K562 (cell line): ENCODE measurements around the gene CREB3L2. TPM values are rescaled to one million over a fixed set of nuclear protein-coding genes. Genes with fewer than 3 reads are reported as not detected.

Experiments used
- ATAC-seq: fragments of 200-7000 bp; cut with Tn5 transposase; 3 replicates; pipeline ENCODE4 v1.9.1; 2020; ENCODE audit warnings: moderate library complexity
- BruUV-seq: library from RNA; stranded (reverse); fragments of 400-500 nt; replicated peaks from 2 replicates; lab custom pipeline; 2021; lab: Mats Ljungman, UMichigan
- CTCF ChIA-PET: fragments of 300-600 bp; formaldehyde crosslinking; extraction: SDS; loops from one replicate; lab custom pipeline; 2021; ENCODE audit warnings: low intra/inter-chr PET ratio; lab: Yijun Ruan, JAX
- POLR2A ChIA-PET: fragments of 300-600, 350-650 bp; sonication (Branson Sonifier 250); formaldehyde crosslinking; extraction: SDS; loops from one replicate; lab custom pipeline; 2021; ENCODE audit warnings: antibody characterized with exemption, inconsistent platforms; lab: Yijun Ruan, JAX
- DNase-seq, 4 experiments: peaks; one replicate each; pipeline versions ENCODE4 v3.0.0 to v3.0.0-alpha.2; 2011 to 2018; ENCODE audit warnings: low spot score in 3 of 4, mixed read lengths in 3 of 4; ENCODE audit errors: extremely low read depth in 1 of 4
- FAIRE-seq: peaks from 2 replicates; lab custom pipeline; 2011; peaks lifted over from hg19 to GRCh38; lab: Jason Lieb, UNC
- H2AFZ ChIP-seq: 2 replicates; pipeline ENCODE4 v1.6.0; 2011; ENCODE audit warnings: low read depth, low read length, control low read depth, inconsistent platforms
- H3K27ac ChIP-seq: fragments of 200-600 bp; 3 replicates; pipeline ENCODE4 v1.8.0; 2011; ENCODE audit warnings: low read depth, mild to moderate bottlenecking, control low read depth, inconsistent platforms, low read length, moderate library complexity, mixed read lengths; ENCODE audit errors: extremely low read depth
- H3K27me3 ChIP-seq, 2 experiments: fragments of 300-600 bp in 1 of 2; 2 replicates in 1 of 2; 3 replicates in 1 of 2; pipeline versions ENCODE4 v1.6.0 to v1.8.0; 2011; ENCODE audit warnings: inconsistent platforms in 2 of 2, low read length in 2 of 2, mild to moderate bottlenecking in 1 of 2, mixed read lengths in 1 of 2, moderate library complexity in 1 of 2; ENCODE audit not compliant: control insufficient read depth in 2 of 2, insufficient read depth in 2 of 2
- H3K36me3 ChIP-seq: fragments of 300-600 bp; 3 replicates; pipeline ENCODE4 v1.8.0; 2011; ENCODE audit warnings: mild to moderate bottlenecking, low read length, inconsistent platforms; ENCODE audit not compliant: control insufficient read depth, insufficient read depth
- H3K4me1 ChIP-seq, 2 experiments: fragments of 200-600 bp in 1 of 2; replicated peaks in 1 of 2; 2 replicates in 1 of 2; 3 replicates in 1 of 2; pipeline versions ENCODE4 v1.5.1 to v1.8.0; 2011; ENCODE audit warnings: inconsistent platforms in 2 of 2, low read length in 2 of 2, mild to moderate bottlenecking in 1 of 2, mixed read lengths in 1 of 2, moderate library complexity in 1 of 2; ENCODE audit not compliant: control insufficient read depth in 2 of 2, insufficient read depth in 2 of 2
- H3K4me2 ChIP-seq: 2 replicates; pipeline ENCODE4 v1.6.1; 2011; ENCODE audit warnings: low read length, control low read depth, inconsistent platforms, mixed read lengths; ENCODE audit not compliant: insufficient read depth
- H3K4me3 ChIP-seq: fragments of 200-600 bp; sonication (generic), shearing (Covaris generic); 2 replicates; pipeline ENCODE4 v1.5.1; 2016; ENCODE audit warnings: control low read depth, inconsistent platforms
- H3K79me2 ChIP-seq: fragments of 200-600 bp; 3 replicates; pipeline ENCODE4 v1.8.0; 2011; ENCODE audit warnings: low read length, inconsistent platforms; ENCODE audit not compliant: control insufficient read depth, insufficient read depth
- H3K9ac ChIP-seq, 2 experiments: 2 replicates each; pipeline versions ENCODE4 v1.6.0 to v1.6.1; 2011; ENCODE audit warnings: low read depth in 2 of 2, low read length in 2 of 2, control low read depth in 1 of 2, inconsistent platforms in 1 of 2, mild to moderate bottlenecking in 1 of 2, mixed read lengths in 1 of 2; ENCODE audit not compliant: insufficient read depth in 1 of 2
- H3K9me1 ChIP-seq: one replicate; pipeline ENCODE4 v1.6.0; 2011; ENCODE audit warnings: inconsistent platforms, mild to moderate bottlenecking, low read length, moderate library complexity; ENCODE audit not compliant: control insufficient read depth, insufficient read depth
- H3K9me3 ChIP-seq: replicated peaks from 2 replicates; pipeline ENCODE4 v1.5.1; 2011; ENCODE audit warnings: low read depth, low read length, inconsistent platforms; ENCODE audit not compliant: control insufficient read depth, insufficient read depth
- H4K20me1 ChIP-seq: replicated peaks from 2 replicates; pipeline ENCODE4 v1.6.1; 2011; ENCODE audit warnings: low read length, inconsistent platforms, mixed read lengths; ENCODE audit not compliant: control insufficient read depth, insufficient read depth
- CBFA2T3 ChIP-seq: fragments of 450-650 bp; IDR thresholded peaks from 2 replicates; pipeline ENCODE4 v1.6.1; 2017
- WGBS: fragments of 100-300 bp; shearing (Covaris generic); methylation state at CpG from one replicate; pipeline ENCODE4 v1.1.6; 2016; ENCODE audit warnings: low coverage, mixed read lengths; ENCODE audit not compliant: insufficient coverage; ENCODE audit errors: missing lambda C conversion rate; 5-methylcytosine and 5-hydroxymethylcytosine counted together
- in situ Hi-C: fragments of 300-500 bp; cut with MboI; formaldehyde crosslinking; loops from 4 replicates; pipeline ENCODE4 v1.15.0; 2018; ENCODE audit warnings: inconsistent platforms, mixed read lengths
- intact Hi-C: fragments of 100-400 bp; cut with micrococcal nuclease; formaldehyde crosslinking; loops from 2 replicates; pipeline ENCODE4 v1.14.2; 2022
- polyA plus RNA-seq, 8 experiments: library from polyadenylated mRNA; depleted of rRNA in 4 of 8; stranded (reverse) in 5 of 8; unstranded in 3 of 8; fragments of >200 nt; fragmentation: Nextera tagmentation in 2 of 8; fragmentation: Illumina TruSeq in 1 of 8; extraction: Ambion mirVana in 2 of 8; extraction: Trizol in 1 of 8; gene quantifications; 2 replicates each; pipeline versions ENCODE4 v1.2.1 to v1.2.3, GENCODE V29; 2011 to 2014; ENCODE audit warnings: inconsistent platforms in 1 of 8, missing spikeins in 1 of 8
- total RNA-seq, 7 experiments: library from RNA; depleted of rRNA in 6 of 7; stranded (reverse); fragments of >200 nt in 6 of 7; fragmentation: Illumina TruSeq in 2 of 7; extraction: Trizol in 2 of 7; gene quantifications; 2 replicates each; pipeline versions ENCODE4 v1.2.1 to v1.2.3, GENCODE V29; 2011 to 2021; ENCODE audit warnings: low replicate concordance in 1 of 7
- TF ChIP-seq, protein P1 (sequence below): fragments of 450-650 bp; conservative IDR thresholded peaks from 2 replicates; pipeline ENCODE4 v1.6.1; 2016; ENCODE audit warnings: missing genetic modification characterization, low read depth, mild to moderate bottlenecking, missing compliant biosample characterization, moderate library complexity
- TF ChIP-seq, protein P2 (sequence below): fragments of 250-450 bp; sonication (Bioruptor Pico); IDR thresholded peaks from 2 replicates; pipeline ENCODE4 v1.5.0; 2021; ENCODE audit warnings: mild to moderate bottlenecking, borderline replicate concordance

The CREB3L2 gene
- total and polyA plus RNA-seq, 9 of the 15 experiments (the other 6 are each of a cell fraction or from before 2014, with no cell fraction given): 7.1 to 45.6 (median 15.8) TPM

DNA sequence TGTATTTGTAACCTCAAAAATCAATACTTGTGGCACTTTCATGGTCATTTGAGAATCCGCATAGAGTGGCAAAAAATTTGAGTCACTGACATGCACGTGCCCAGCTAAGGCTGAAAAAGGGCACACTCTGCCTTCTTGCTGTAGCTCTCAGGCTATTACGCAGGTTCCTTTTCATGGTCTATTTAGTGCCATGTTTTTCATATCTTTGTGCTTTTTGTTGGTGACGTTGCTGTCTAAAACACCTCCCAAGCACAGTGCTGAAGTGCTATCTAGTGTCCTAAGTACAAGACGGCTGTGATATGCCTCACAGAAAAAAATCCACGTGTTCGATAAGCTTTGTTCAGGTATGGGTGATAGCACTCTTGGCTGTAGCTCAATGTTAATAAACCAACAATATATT is 50.9 kb downstream of the CREB3L2 start:
- Histone ChIP-seq H3K36me3 (peaks cover 15% of the 10 kb centered on the region), H3K9me1 (no peaks in the 10 kb centered on the region), H3K4me3 (no peak overlapping the region), H3K4me2 (no peak overlapping the region), H4K20me1 (0 out of 2 replicates have a peak, but pooled peaks cover 4% of the 10 kb centered on the region), H3K4me1 (peaks cover 24 to 68% of the 10 kb centered on the region in 2 experiments), H3K27ac (no peak overlapping the region), H2AFZ (no peak overlapping the region), H3K79me2 (peaks cover 82% of the 10 kb centered on the region), H3K9ac (no peak overlapping the region), H3K9me3 (no peaks in the 10 kb centered on the region), H3K27me3 (no peaks in the 10 kb centered on the region)
- DNase-seq: no peak
- no peak for ATAC-seq
- ChIA-PET POLR2A (interaction anchor here (1.0 to 2.1 kb wide), 4 partner anchors 8 to 34 kb away, joined by 3 to 8 read pairs (median 5); no protein-coding TSS in a partner anchor), CTCF (no interaction called here)
- TF ChIP-seq, protein P1, sequence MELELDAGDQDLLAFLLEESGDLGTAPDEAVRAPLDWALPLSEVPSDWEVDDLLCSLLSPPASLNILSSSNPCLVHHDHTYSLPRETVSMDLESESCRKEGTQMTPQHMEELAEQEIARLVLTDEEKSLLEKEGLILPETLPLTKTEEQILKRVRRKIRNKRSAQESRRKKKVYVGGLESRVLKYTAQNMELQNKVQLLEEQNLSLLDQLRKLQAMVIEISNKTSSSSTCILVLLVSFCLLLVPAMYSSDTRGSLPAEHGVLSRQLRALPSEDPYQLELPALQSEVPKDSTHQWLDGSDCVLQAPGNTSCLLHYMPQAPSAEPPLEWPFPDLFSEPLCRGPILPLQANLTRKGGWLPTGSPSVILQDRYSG: no peak
- 0 out of 2 replicates have a peak, but pooled peaks have one; percentile 2 for TF ChIP-seq CBFA2T3
- TF ChIP-seq, protein P2, sequence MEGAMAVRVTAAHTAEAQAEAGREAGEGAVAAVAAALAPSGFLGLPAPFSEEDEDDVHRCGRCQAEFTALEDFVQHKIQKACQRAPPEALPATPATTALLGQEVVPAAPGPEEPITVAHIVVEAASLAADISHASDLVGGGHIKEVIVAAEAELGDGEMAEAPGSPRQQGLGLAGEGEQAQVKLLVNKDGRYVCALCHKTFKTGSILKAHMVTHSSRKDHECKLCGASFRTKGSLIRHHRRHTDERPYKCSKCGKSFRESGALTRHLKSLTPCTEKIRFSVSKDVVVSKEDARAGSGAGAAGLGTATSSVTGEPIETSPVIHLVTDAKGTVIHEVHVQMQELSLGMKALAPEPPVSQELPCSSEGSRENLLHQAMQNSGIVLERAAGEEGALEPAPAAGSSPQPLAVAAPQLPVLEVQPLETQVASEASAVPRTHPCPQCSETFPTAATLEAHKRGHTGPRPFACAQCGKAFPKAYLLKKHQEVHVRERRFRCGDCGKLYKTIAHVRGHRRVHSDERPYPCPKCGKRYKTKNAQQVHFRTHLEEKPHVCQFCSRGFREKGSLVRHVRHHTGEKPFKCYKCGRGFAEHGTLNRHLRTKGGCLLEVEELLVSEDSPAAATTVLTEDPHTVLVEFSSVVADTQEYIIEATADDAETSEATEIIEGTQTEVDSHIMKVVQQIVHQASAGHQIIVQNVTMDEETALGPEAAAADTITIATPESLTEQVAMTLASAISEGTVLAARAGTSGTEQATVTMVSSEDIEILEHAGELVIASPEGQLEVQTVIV (CRISPR knock-in tag): no peak
- no peak for FAIRE-seq
- intact Hi-C loops: no loop called here
- in situ Hi-C loops: loop anchor here (25.0 kb wide), 1 partner anchor 1411 kb away; the partner anchor contains the start of gene LUC7L2
- WGBS: 81% methylated on average over 7 of the region's 7 CpGs
- no TSS peak for BruUV-seq
